Naive B cell (primary cell): ENCODE results near the gene WDR81. TPM values are rescaled to one million over a fixed set of nuclear protein-coding genes. Genes with fewer than 3 reads are reported as not detected.
"Not testable (repeated sequence)": the region's sequence is repeated elsewhere in the genome, so short reads cannot be mapped to it uniquely, and the experiment has no call there.

Source experiments
- ATAC-seq, 2 donors: fragments of 150-1000 bp; cut with Tn5 transposase; 2 replicates each; pipeline ENCODE4 v1.10.0; 2021; ENCODE audit warnings: low read depth in 2 of 2, mild to moderate bottlenecking in 2 of 2, moderate library complexity in 2 of 2
- DNase-seq: peaks from one replicate; pipeline ENCODE4 v3.0.0; 2022
- H3K27ac Mint-ChIP-seq, 6 donors: one replicate each; pipeline ENCODE4 v1.8.0; 2020 to 2022; ENCODE audit warnings: mild to moderate bottlenecking in 6 of 6, mixed read lengths in 6 of 6, moderate library complexity in 5 of 6, inconsistent platforms in 2 of 6
- H3K27me3 Mint-ChIP-seq, 3 donors: one replicate each; pipeline ENCODE4 v1.8.0; 2021 to 2022; ENCODE audit warnings: mixed read lengths in 3 of 3, mild to moderate bottlenecking in 1 of 3
- H3K36me3 Mint-ChIP-seq, 2 donors: one replicate each; pipeline ENCODE4 v1.8.0; 2020 to 2022; ENCODE audit warnings: mixed read lengths in 2 of 2, inconsistent platforms in 1 of 2, mild to moderate bottlenecking in 1 of 2
- H3K4me1 Mint-ChIP-seq, 3 donors: one replicate each; pipeline ENCODE4 v1.8.0; 2020 to 2022; ENCODE audit warnings: mixed read lengths in 3 of 3, inconsistent platforms in 1 of 3, mild to moderate bottlenecking in 1 of 3, moderate library complexity in 1 of 3
- H3K4me3 Mint-ChIP-seq, 8 donors: one replicate each; pipeline ENCODE4 v1.8.0; 2020 to 2022; ENCODE audit warnings: mild to moderate bottlenecking in 8 of 8, mixed read lengths in 8 of 8, moderate library complexity in 8 of 8, inconsistent platforms in 2 of 8
- H3K9me3 Mint-ChIP-seq, 7 donors: one replicate each; pipeline ENCODE4 v1.8.0; 2020 to 2022; ENCODE audit warnings: mixed read lengths in 7 of 7, mild to moderate bottlenecking in 5 of 7, inconsistent platforms in 2 of 7, moderate library complexity in 1 of 7
- polyA plus RNA-seq, 6 donors: library from polyadenylated mRNA; unstranded; fragments of 300-500 nt; fragmentation: Illumina TruSeq; gene quantifications; one replicate each; pipeline ENCODE4 v1.2.3, GENCODE V29; 2021; ENCODE audit warnings: low read depth in 6 of 6

Gene WDR81
- polyA plus RNA-seq, 6 donors from 2014 or later, result 2.1 to 19.1 (median 9.9) TPM

DNA sequence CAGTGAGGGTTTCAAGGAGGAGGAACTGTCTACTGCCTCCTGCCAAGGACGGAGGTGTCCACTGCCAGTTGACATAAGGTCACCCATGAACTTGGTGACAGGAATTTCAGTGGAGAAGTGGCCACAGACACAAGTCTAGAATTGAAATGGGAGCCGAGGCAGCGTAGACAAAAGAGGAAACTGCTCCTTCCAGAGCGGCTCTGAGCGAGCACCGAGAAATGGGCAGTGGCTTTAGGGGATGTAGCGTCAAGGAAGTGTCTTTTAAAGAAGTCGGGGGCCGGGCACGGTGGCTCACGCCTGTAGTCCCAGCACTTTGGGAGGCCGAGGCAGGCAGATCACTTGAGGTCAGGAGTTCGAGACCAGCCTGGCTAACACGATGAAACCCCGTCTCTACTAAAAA, 34.3 kb downstream of the WDR81 start:
- peaks cover 18 to 30% (median 21%) of the 10 kb centered on the region in 3 donors for H3K4me1 Mint-ChIP-seq
- H3K9me3 Mint-ChIP-seq, result no peaks in the 10 kb centered on the region
- peak overlapping the region in 1 of 6 donors; percentile 62 for H3K27ac Mint-ChIP-seq
- DNase-seq (no peak), ATAC-seq (no peak)
- H3K36me3 Mint-ChIP-seq, result no peaks in the 10 kb centered on the region
- no peaks in the 10 kb centered on the region for H3K27me3 Mint-ChIP-seq
- peak overlapping the region in 1 of 8 donors; percentile 7 for H3K4me3 Mint-ChIP-seq

DNA sequence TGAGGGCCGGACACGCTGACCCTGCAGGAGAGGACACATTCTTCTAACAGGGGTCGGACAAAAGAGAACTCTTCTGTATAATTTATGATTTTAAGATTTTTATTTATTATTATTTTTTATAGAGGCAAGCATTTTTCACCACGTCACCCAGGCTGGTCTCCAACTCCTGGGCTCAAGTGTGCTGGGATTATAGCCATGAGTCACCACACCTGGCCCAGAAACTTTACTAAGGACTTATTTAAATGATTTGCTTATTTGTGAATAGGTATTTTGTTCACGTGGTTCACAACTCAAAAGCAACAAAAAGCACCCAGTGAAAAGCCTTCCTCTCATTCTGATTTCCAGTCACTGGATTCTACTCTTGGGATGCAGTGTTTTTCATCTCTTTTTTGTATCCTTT, 35.0 kb downstream of the WDR81 start:
- H3K9me3 Mint-ChIP-seq, result no peaks in the 10 kb centered on the region
- H3K27me3 Mint-ChIP-seq, result no peaks in the 10 kb centered on the region
- no peak overlapping the region for H3K27ac Mint-ChIP-seq
- H3K36me3 Mint-ChIP-seq, result no peaks in the 10 kb centered on the region
- DNase-seq (no peak), ATAC-seq (no peak)
- peaks cover 26 to 38% (median 27%) of the 10 kb centered on the region in 3 donors for H3K4me1 Mint-ChIP-seq
- H3K4me3 Mint-ChIP-seq, result no peak overlapping the region

DNA sequence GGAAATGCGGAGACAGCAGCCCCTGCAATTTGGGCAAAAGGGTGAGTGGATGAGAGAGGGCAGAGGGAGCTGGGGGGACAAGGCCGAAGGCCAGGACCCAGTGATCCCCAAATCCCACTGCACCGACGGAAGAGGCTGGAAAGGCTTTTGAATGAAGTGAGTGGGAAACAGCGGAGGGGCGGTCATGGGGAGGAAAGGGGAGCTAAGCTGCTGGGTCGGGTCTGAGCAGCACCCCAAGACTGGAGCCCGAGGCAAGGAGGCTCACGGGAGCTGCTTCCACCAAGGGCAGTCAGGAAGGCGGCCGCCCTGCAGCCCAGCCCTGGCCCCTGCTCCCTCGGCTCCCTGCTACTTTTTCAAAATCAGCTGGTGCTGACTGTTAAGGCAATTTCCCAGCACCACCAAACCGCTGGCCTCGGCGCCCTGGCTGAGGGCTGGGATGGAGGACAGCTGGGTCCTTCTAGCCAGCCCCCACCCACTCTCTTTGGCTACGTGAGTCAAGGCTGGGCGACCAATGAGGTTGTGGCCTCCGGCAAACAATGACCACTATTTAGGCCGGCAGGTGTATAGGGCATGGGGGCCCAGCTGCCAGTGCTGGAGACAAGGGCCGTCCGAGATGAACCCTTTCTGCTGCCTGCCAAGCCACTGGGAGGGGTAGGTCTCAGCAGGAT, 37.9 kb downstream of the WDR81 start:
- ATAC-seq (no peak), DNase-seq (no peak)
- H3K36me3 Mint-ChIP-seq, result no peaks in the 10 kb centered on the region
- H3K4me3 Mint-ChIP-seq, result peak overlapping the region in 2 of 8 donors; percentile 41 to 81
- no peaks in the 10 kb centered on the region for H3K27me3 Mint-ChIP-seq
- peaks cover 27 to 41% (median 29%) of the 10 kb centered on the region in 3 donors for H3K4me1 Mint-ChIP-seq
- no peaks in the 10 kb centered on the region for H3K9me3 Mint-ChIP-seq
- H3K27ac Mint-ChIP-seq, result peak overlapping the region in 1 of 6 donors; percentile 16

DNA sequence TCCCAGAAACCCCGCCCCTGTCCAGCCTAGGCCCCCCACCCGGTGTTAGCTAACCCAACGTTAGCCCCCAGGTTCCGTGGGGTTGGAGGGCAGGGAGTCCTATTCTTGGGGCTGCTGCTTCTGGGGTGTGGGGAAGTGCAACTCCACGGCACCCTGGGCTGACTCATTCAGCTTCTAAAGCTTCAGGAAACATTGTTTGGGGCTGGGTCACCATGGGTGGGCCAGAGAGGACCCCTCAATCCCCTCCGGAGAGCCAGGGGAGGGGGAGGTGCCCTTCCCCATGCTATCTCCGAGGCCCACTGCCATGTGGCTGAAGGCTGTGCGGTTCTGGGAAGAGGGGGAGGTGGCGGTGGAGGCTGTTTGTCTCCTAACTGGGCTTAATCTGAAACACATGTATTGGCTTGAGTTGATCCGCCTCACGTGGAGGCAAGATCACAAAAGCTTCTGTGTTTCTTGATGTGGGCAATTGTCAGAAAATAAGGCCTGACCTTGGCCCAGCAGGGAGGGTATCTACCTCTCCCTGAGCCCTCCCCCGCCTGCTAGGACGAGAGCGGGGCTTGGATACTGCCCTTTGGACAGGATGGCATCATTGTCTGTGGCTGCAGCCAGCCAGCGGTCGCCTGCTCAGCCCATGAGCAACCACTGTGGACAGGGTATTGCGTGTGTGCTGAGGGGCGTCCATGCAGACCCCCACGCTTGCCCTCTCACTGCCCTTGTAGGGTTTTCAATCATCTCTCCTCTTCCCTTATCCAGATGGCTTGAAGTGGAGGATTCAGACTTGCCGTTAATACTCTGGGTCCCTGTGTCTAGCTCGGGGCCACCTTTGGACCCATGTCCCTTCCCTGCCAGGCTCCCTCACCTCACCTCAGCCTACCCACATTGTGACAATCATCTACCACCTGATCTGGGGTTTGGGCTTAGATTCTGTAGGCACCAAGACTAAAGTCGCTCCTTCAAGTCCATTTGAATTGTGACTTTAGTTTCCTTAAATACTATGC, 38.7 kb downstream of the WDR81 start:
- H3K27me3 Mint-ChIP-seq, result no peaks in the 10 kb centered on the region
- H3K36me3 Mint-ChIP-seq, result no peaks in the 10 kb centered on the region
- H3K4me3 Mint-ChIP-seq, result peak overlapping the region in 5 of 8 donors; percentile 32 to 88 (median 60)
- H3K9me3 Mint-ChIP-seq, result peaks cover 0 to 4% (median 0%) of the 10 kb centered on the region in 7 donors
- ATAC-seq, result peak; percentile 63 to 64
- peaks cover 27 to 48% (median 33%) of the 10 kb centered on the region in 3 donors for H3K4me1 Mint-ChIP-seq
- no peak for DNase-seq
- peak overlapping the region in 3 of 6 donors; percentile 41 to 82 (median 78) for H3K27ac Mint-ChIP-seq

DNA sequence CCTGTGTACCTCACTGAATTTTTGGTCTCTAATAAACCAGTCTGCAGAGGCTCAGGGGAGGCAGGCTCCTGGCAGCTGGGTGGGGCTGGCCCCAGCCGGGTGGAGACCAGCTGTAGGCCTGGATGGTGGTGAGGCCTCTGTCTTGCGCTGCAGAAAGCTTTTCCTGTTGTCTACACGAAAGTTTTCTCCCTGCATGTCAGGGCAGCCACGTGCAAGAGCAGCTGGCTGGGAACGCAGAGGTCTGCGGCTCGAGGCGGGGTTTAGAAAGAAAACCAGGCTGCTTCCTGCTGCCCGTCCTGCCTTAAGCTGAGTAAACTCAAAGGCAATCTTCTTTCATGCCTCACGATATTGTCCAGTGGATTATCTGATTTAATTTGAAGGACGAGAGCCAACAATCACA, 39.8 kb downstream of the WDR81 start:
- Mint-ChIP-seq H3K4me3 (peak overlapping the region in 7 of 8 donors; percentile 48 to 88 (median 61)), H3K27me3 (no peaks in the 10 kb centered on the region), H3K9me3 (peaks cover 0 to 4% (median 0%) of the 10 kb centered on the region in 7 donors), H3K4me1 (peaks cover 20 to 42% (median 27%) of the 10 kb centered on the region in 3 donors), H3K27ac (peak overlapping the region; percentile 37 to 78 (median 60)), H3K36me3 (no peaks in the 10 kb centered on the region)
- ATAC-seq (peak; percentile 68 to 69), DNase-seq (peak; percentile 51)

DNA sequence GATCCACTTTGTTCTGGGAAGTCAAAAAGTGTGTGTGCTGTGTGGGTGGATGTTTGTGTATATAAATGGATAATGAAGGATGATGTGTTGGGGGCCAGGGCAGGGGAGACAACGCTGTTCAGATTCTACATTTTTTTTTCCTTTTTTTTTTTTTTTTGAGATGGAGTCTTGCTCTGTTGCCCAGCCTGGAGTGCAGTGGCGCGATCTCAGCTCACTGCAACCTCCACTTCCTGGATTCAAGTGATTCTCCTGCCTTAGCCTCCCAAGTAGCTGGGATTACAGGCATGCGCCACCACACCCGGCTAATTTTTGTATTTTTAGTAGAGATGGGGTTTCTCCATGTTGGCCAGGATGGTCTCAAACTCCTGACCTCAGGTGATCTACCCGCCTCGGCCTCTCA, 40.2 kb downstream of the WDR81 start:
- H3K36me3 Mint-ChIP-seq, H3K27me3 Mint-ChIP-seq, DNase-seq, ATAC-seq, H3K9me3 Mint-ChIP-seq: not testable (repeated sequence)
- H3K4me1 Mint-ChIP-seq, result peaks cover 23 to 46% (median 30%) of the 10 kb centered on the region in 3 donors
- peak overlapping the region in 7 of 8 donors; percentile 48 to 88 (median 61) for H3K4me3 Mint-ChIP-seq
- H3K27ac Mint-ChIP-seq, result peak overlapping the region in 3 of 6 donors; percentile 37 to 52 (median 41)

DNA sequence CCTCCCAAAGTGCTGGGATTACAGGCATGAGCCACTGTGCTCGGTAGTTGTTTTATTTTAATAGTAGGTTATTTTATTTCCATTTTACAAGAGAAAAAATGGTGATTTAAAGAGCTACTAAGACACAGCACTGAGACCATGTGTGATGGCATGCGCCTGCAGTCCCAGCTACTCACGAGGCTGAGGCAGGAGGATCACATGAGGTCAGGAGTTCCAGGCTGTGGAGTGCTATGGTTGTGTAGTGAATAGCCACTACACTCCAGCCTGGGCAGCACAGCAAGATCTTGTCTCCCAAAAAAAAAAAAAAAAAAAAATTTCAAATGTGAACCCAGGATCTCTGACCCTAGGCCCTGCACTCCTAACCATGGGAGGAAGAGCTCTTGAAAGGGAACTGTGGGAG, 41.1 kb downstream of the WDR81 start:
- DNase-seq (no peak), ATAC-seq (no peak)
- peak overlapping the region in 1 of 6 donors; percentile 47 for H3K27ac Mint-ChIP-seq
- no peaks in the 10 kb centered on the region for H3K27me3 Mint-ChIP-seq
- no peaks in the 10 kb centered on the region for H3K36me3 Mint-ChIP-seq
- peaks cover 31 to 55% (median 36%) of the 10 kb centered on the region in 3 donors for H3K4me1 Mint-ChIP-seq
- peak overlapping the region in 1 of 8 donors; percentile 47 for H3K4me3 Mint-ChIP-seq
- H3K9me3 Mint-ChIP-seq, result peaks cover 0 to 4% (median 0%) of the 10 kb centered on the region in 7 donors

DNA sequence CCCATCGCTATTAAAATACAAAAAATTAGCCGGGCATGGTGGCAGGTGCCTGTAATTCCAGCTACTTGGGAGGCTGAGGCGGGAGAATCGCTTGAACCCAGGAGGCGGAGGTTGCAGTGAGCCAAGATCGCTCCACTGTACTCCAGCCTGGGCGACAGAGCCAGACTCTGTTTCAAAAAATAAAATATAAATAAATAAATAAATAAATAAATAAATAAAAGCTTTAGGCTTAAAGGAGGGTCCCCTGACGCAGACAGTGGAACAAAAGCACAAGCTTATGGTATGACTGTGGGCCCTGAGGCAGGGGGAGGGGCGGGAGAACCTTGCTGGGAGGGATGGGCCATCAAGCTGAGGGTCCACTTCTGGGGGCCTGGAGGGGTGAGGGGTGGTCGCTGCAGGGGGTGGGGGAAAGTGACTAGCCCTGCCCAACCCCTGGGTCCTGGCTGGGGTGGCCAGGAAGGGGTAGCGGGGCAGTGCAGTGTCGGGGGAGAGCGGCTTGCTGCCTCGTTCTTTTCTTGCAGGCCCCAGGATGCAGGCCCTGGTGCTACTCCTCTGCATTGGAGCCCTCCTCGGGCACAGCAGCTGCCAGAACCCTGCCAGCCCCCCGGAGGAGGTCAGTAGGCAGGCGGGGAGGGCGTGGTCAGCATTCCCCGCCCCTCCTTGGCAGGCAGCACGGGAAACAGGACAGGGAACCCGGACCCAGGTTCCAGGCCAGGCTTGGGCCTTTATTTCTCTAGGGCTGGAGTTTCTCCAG, 42.1 kb downstream of the WDR81 start:
- Mint-ChIP-seq H3K4me1 (peaks cover 37 to 63% (median 40%) of the 10 kb centered on the region in 3 donors), H3K9me3 (peaks cover 0 to 4% (median 0%) of the 10 kb centered on the region in 7 donors), H3K27me3 (no peaks in the 10 kb centered on the region), H3K36me3 (no peaks in the 10 kb centered on the region), H3K27ac (no peak overlapping the region), H3K4me3 (peak overlapping the region in 1 of 8 donors; percentile 9)
- no peak for DNase-seq
- no peak for ATAC-seq

DNA sequence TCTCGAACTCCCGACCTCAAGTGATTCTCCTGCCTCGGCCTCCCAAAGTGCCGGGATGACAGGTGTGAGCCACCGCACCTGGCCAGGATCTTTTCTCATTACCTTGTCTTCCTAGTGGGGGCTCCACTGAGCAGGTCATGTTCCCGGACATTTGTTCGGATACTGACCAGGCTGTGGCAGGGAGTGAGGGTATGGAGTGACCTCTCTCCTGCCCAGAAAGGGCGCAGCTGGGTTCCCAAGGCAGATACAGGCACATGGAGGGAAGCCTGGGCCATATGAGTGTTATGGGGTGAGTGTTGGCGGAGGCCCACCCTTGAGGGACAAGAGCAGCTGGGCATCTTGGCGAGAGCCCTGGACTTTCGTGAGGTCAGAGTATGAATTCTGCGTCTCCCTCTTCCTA, 42.9 kb downstream of the WDR81 start:
- Mint-ChIP-seq H3K4me3 (peak overlapping the region in 5 of 8 donors; percentile 40 to 76 (median 61)), H3K9me3 (peaks cover 0 to 4% (median 0%) of the 10 kb centered on the region in 7 donors), H3K4me1 (peaks cover 32 to 64% (median 42%) of the 10 kb centered on the region in 3 donors), H3K36me3 (no peaks in the 10 kb centered on the region), H3K27ac (no peak overlapping the region), H3K27me3 (no peaks in the 10 kb centered on the region)
- DNase-seq, result no peak
- no peak for ATAC-seq

DNA sequence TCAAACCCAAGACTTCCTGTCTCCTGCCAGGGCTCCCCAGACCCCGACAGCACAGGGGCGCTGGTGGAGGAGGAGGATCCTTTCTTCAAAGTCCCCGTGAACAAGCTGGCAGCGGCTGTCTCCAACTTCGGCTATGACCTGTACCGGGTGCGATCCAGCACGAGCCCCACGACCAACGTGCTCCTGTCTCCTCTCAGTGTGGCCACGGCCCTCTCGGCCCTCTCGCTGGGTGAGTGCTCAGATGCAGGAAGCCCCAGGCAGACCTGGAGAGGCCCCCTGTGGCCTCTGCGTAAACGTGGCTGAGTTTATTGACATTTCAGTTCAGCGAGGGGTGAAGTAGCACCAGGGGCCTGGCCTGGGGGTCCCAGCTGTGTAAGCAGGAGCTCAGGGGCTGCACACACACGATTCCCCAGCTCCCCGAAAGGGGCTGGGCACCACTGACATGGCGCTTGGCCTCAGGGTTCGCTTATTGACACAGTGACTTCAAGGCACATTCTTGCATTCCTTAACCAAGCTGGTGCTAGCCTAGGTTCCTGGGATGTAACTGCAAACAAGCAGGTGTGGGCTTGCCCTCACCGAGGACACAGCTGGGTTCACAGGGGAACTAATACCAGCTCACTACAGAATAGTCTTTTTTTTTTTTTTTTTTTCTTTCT, 45.4 kb downstream of the WDR81 start:
- peaks cover 20 to 52% (median 22%) of the 10 kb centered on the region in 3 donors for H3K4me1 Mint-ChIP-seq
- H3K27ac Mint-ChIP-seq, result peak overlapping the region; percentile 18 to 89 (median 60)
- peaks cover 0 to 4% (median 0%) of the 10 kb centered on the region in 7 donors for H3K9me3 Mint-ChIP-seq
- DNase-seq (peak; percentile 30), ATAC-seq (peak; percentile 59 to 64)
- H3K27me3 Mint-ChIP-seq, result no peaks in the 10 kb centered on the region
- H3K36me3 Mint-ChIP-seq, result no peaks in the 10 kb centered on the region
- H3K4me3 Mint-ChIP-seq, result peak overlapping the region; percentile 47 to 81 (median 74)

DNA sequence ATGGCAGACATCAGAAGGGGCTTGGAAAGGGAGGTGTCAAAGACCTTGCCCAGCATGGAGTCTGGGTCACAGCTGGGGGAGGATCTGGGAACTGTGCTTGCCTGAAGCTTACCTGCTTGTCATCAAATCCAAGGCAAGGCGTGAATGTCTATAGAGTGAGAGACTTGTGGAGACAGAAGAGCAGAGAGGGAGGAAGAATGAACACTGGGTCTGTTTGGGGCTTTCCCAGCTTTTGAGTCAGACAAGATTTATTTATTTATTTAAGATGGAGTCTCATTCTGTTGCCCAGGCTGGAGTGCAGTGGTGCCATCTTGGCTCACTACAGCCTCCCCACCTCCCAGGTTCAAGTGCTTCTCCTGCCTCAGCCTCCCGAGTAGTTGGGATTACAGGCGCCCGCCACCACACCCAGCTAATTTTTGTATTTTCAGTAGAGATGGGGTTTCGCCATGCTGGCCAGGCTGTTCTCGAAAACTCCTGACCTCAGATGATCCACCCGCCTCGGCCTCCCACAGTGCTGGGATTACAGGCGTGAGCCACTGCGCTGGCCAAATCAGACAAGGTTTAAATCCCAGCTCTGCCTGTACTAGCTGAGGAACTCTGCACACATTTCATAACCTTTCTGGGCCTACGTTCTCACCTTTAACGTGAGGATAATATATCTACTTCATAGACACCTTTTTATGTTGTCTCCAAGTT, 48.6 kb downstream of the WDR81 start:
- Mint-ChIP-seq H3K4me3 (peak overlapping the region in 1 of 8 donors; percentile 18), H3K4me1 (peaks cover 15 to 45% (median 22%) of the 10 kb centered on the region in 3 donors), H3K27ac (peak overlapping the region in 5 of 6 donors; percentile 26 to 86 (median 78))
- DNase-seq, H3K9me3 Mint-ChIP-seq, ATAC-seq, H3K36me3 Mint-ChIP-seq, H3K27me3 Mint-ChIP-seq: not testable (repeated sequence)

DNA sequence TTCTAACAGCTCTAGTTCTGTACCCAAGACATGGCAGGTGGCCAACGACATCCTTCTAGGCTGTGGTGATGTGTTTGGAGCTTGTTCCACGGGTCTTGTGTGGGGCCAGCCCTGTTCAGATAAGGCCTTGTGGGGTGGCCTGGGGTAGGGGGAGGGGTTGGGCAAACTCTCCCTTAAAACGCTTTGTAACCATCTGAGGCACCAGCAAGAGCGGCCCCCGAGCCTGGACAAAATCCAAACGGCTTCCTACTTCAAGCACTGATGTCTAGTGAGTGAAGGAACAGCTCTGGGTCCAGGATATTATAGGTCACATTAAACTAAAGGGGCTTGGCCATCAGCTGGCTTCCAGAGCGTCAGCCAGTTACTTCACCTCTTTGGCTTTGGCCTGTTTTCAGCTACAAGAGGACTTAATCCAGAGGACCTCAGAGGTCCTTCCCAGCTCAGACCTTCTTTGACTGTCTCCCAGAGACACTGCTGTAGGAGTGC, 49.2 kb downstream of the WDR81 start:
- H3K27me3 Mint-ChIP-seq, result no peaks in the 10 kb centered on the region
- no peak for DNase-seq
- no peak for ATAC-seq
- H3K4me3 Mint-ChIP-seq, result peak overlapping the region in 1 of 8 donors; percentile 18
- H3K27ac Mint-ChIP-seq, result peak overlapping the region in 4 of 6 donors; percentile 3 to 61 (median 22)
- no peaks in the 10 kb centered on the region for H3K36me3 Mint-ChIP-seq
- no peaks in the 10 kb centered on the region for H3K9me3 Mint-ChIP-seq
- H3K4me1 Mint-ChIP-seq, result peaks cover 15 to 45% (median 22%) of the 10 kb centered on the region in 3 donors
